Measurements from ENCODE around the gene FSHR. TPM values are rescaled to one million over a fixed set of nuclear protein-coding genes. Genes with fewer than 3 reads are reported as not detected.

The FSHR gene
- total and polyA plus RNA-seq, 12 donors: 0.06 to 0.42 TPM; not detected in 10

DNA sequence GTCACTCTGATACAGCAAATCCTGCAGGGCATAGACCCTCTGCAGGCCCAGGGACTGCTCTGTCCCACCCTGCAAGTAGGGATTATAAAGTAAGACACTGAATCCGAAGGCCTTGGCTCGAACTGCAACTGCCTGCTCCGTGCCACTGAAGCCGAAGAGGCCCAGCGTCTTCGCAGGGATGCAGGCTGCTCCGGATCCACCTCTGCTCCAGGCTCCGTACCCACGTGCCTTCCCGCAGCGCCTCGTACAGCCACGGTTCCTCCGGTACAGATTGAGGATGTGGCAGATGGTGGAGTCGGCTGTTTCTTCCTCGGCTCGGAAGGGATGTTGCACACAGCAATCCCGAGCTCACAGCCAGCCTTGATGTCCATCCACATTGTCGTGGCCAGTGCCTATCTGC, 238.4 kb downstream of the FSHR start:
- WGBS, 4 donors: 87 to 92% (median 90%) methylated on average over 18 to 19 of the region's 19 CpGs; no CpG with 5 or more reads in 1 of the 4 donors
- intact Hi-C loops (cut with DNase I): no loop called here
- H3K4me3 ChIP-seq: no peak overlapping the region
- DNase-seq: no peak
- no peaks in the 10 kb centered on the region for H3K9me3 ChIP-seq (replicated peaks in 1 of 3)
- no peaks in the 10 kb centered on the region for H3K36me3 ChIP-seq (replicated peaks in 1 of 2)
- no peak overlapping the region for H3K27ac ChIP-seq
- TF ChIP-seq, protein P1, sequence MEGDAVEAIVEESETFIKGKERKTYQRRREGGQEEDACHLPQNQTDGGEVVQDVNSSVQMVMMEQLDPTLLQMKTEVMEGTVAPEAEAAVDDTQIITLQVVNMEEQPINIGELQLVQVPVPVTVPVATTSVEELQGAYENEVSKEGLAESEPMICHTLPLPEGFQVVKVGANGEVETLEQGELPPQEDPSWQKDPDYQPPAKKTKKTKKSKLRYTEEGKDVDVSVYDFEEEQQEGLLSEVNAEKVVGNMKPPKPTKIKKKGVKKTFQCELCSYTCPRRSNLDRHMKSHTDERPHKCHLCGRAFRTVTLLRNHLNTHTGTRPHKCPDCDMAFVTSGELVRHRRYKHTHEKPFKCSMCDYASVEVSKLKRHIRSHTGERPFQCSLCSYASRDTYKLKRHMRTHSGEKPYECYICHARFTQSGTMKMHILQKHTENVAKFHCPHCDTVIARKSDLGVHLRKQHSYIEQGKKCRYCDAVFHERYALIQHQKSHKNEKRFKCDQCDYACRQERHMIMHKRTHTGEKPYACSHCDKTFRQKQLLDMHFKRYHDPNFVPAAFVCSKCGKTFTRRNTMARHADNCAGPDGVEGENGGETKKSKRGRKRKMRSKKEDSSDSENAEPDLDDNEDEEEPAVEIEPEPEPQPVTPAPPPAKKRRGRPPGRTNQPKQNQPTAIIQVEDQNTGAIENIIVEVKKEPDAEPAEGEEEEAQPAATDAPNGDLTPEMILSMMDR (IDR thresholded peaks at IDR 0.05): no peak
- no peak for TF ChIP-seq POLR2A (IDR thresholded peaks at IDR 0.05)
- no peaks in the 10 kb centered on the region for H3K4me1 ChIP-seq (replicated peaks in 1 of 2)
- no peaks in the 10 kb centered on the region for H3K27me3 ChIP-seq

GRCh38 chr2:48915227-48915626, 239.1 kb downstream of the FSHR start:
- Histone ChIP-seq H3K27ac (no peak overlapping the region), H3K4me1 (replicated peaks in 1 of 2) (no peaks in the 10 kb centered on the region), H3K9me3 (replicated peaks in 1 of 3) (no peaks in the 10 kb centered on the region), H3K4me3 (no peak overlapping the region), H3K27me3 (no peaks in the 10 kb centered on the region), H3K36me3 (replicated peaks in 1 of 2) (no peaks in the 10 kb centered on the region)
- DNase-seq: no peak
- intact Hi-C loops (cut with DNase I): no loop called here
- TF ChIP-seq, protein P1 (IDR thresholded peaks at IDR 0.05): no peak
- no peak for TF ChIP-seq POLR2A (IDR thresholded peaks at IDR 0.05)
- WGBS, 4 donors: 75 to 82% (median 76%) methylated on average over 9 to 10 of the region's 10 CpGs

DNA sequence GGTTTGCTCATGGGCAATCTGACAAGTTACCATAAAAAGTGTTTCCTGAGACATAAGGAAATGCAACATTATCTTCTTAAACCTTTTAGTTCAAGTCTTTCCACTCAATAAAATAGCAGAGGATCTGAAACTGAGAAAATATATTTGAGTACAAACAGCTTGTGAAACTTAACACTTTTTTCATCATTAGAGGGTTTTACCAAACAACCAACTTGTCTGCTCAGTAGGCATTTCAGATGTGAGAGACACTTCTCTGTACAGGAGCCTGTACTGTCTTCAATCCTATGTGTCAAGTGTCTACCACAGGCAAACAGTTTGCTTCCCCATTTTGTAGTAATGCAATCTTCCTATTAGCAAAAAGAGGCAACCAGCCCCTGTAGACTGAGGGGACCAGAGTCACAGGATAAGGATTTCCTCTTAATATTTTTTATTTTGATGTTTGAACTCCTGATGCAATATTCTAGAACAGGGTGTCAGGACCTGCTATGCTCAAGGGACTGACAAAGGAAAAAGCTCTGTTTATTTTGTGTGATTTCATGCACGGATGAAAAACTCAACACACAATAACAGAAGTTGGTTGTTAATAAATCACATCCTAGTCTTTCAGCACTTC, 239.7 kb downstream of the FSHR start:
- H3K36me3 ChIP-seq (replicated peaks in 1 of 2): no peaks in the 10 kb centered on the region
- H3K27ac ChIP-seq: no peak overlapping the region
- 4 to 22% (median 15%) methylated on average over 1 of the region's 1 CpG for WGBS, 4 donors
- H3K4me1 ChIP-seq (replicated peaks in 1 of 2): no peaks in the 10 kb centered on the region
- H3K4me3 ChIP-seq: no peak overlapping the region
- intact Hi-C loops (cut with DNase I): no loop called here
- no peaks in the 10 kb centered on the region for H3K27me3 ChIP-seq
- TF ChIP-seq, protein P1 (IDR thresholded peaks at IDR 0.05): no peak
- no peak for TF ChIP-seq POLR2A (IDR thresholded peaks at IDR 0.05)
- H3K9me3 ChIP-seq (replicated peaks in 1 of 3): no peaks in the 10 kb centered on the region
- no peak for DNase-seq

Small RNAs within 50 kb of the gene (microRNA-seq; reads per million reads assigned to microRNA genes)
- 0 to 0.89 (median 0) reads per million in 3 donors for gene MIR548BA

Small RNAs within 50 kb of the gene (small RNA-seq; reads per million reads assigned to genes)
- 0 reads per million in 2 donors for gene MIR548BA

All from adrenal gland (tissue), 12 donors.